NB4 (cell line): Measurements from ENCODE around the gene KRTAP10-9.

ENCODE experiments used
- MAX ChIP-seq: IDR thresholded peaks from 2 replicates; pipeline ENCODE4 v1.6.1; 2011; ENCODE audit warnings: low read depth, low read length
- MYC ChIP-seq: IDR thresholded peaks from 2 replicates; pipeline ENCODE4 v1.6.1; 2011; ENCODE audit warnings: low read depth, low read length
- POLR2A ChIP-seq: IDR thresholded peaks from 2 replicates; pipeline ENCODE4 v1.6.1; 2011; ENCODE audit warnings: mild to moderate bottlenecking; ENCODE audit not compliant: insufficient read length; ENCODE audit errors: extremely low read depth
- TF ChIP-seq, protein P1 (sequence below): IDR thresholded peaks from one replicate; pipeline ENCODE4 v1.5.1; 2012; ENCODE audit warnings: low read depth, low read length

DNA sequence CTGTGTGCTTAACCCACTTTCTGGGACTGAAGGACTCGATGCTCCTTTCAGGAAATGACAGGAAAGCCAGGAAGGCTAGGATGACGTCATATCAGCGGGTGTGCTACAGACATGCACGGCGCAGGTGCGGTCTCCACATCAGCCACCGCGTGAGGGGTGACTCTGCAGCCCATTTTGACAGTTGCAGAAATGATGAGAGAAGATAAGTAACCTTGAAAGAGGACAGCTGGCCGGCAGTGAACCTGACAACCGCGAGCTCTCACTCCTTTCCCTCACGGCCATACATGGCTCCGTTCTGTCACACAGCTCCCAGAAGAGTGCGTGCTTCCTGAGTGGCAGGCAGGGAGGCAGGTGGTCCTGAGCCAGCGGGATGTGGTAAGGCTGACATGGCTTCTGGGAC lies 44.8 kb upstream of the KRTAP10-9 start:
- TF ChIP-seq, protein P1, sequence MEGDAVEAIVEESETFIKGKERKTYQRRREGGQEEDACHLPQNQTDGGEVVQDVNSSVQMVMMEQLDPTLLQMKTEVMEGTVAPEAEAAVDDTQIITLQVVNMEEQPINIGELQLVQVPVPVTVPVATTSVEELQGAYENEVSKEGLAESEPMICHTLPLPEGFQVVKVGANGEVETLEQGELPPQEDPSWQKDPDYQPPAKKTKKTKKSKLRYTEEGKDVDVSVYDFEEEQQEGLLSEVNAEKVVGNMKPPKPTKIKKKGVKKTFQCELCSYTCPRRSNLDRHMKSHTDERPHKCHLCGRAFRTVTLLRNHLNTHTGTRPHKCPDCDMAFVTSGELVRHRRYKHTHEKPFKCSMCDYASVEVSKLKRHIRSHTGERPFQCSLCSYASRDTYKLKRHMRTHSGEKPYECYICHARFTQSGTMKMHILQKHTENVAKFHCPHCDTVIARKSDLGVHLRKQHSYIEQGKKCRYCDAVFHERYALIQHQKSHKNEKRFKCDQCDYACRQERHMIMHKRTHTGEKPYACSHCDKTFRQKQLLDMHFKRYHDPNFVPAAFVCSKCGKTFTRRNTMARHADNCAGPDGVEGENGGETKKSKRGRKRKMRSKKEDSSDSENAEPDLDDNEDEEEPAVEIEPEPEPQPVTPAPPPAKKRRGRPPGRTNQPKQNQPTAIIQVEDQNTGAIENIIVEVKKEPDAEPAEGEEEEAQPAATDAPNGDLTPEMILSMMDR: no peak
- TF ChIP-seq POLR2A (no peak), MAX (no peak), MYC (no peak)
